ENCODE measurements around the gene DNAI2. TPM values are rescaled to one million over a fixed set of nuclear protein-coding genes. Genes with fewer than 3 reads are reported as not detected.

The DNAI2 gene
- total RNA-seq, 1 experiment from 2014 or later, result 0.26 TPM

- ChIA-PET POLR2A (no interaction called here), CTCF (interaction anchor here (1.0 to 4.8 kb wide), 6 partner anchors 16 to 43 kb away, joined by 3 to 28 read pairs (median 4); partner anchors contain the start of gene GPR142)
- ATAC-seq (no peak), DNase-seq (ENCODE audit: low spot score) (no peak)
- no peak for TF ChIP-seq USF1 (CRISPR knock-in tag; IDR thresholded peaks at IDR 0.05)
- TF ChIP-seq FOXK1 (CRISPR knock-in tag; IDR thresholded peaks at IDR 0.05), result no peak
- TF ChIP-seq RORB (CRISPR knock-in tag; IDR thresholded peaks at IDR 0.05), result no peak
- TF ChIP-seq, protein P1, sequence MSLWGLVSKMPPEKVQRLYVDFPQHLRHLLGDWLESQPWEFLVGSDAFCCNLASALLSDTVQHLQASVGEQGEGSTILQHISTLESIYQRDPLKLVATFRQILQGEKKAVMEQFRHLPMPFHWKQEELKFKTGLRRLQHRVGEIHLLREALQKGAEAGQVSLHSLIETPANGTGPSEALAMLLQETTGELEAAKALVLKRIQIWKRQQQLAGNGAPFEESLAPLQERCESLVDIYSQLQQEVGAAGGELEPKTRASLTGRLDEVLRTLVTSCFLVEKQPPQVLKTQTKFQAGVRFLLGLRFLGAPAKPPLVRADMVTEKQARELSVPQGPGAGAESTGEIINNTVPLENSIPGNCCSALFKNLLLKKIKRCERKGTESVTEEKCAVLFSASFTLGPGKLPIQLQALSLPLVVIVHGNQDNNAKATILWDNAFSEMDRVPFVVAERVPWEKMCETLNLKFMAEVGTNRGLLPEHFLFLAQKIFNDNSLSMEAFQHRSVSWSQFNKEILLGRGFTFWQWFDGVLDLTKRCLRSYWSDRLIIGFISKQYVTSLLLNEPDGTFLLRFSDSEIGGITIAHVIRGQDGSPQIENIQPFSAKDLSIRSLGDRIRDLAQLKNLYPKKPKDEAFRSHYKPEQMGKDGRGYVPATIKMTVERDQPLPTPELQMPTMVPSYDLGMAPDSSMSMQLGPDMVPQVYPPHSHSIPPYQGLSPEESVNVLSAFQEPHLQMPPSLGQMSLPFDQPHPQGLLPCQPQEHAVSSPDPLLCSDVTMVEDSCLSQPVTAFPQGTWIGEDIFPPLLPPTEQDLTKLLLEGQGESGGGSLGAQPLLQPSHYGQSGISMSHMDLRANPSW (CRISPR knock-in tag; conservative IDR thresholded peaks at IDR 0.05; ENCODE audit: low read depth), result no peak
- TF ChIP-seq OVOL2 (CRISPR knock-in tag; IDR thresholded peaks at IDR 0.05; ENCODE audit: borderline replicate concordance), result no peak
- no peak for TF ChIP-seq PRDM15 (CRISPR knock-in tag; IDR thresholded peaks at IDR 0.05)
- TF ChIP-seq ZNF671 (CRISPR knock-in tag; IDR thresholded peaks at IDR 0.05), result no peak
- TF ChIP-seq, protein P2, sequence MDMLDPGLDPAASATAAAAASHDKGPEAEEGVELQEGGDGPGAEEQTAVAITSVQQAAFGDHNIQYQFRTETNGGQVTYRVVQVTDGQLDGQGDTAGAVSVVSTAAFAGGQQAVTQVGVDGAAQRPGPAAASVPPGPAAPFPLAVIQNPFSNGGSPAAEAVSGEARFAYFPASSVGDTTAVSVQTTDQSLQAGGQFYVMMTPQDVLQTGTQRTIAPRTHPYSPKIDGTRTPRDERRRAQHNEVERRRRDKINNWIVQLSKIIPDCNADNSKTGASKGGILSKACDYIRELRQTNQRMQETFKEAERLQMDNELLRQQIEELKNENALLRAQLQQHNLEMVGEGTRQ (CRISPR knock-in tag; IDR thresholded peaks at IDR 0.05), result no peak
- no peak for TF ChIP-seq ETV6 (CRISPR knock-in tag; IDR thresholded peaks at IDR 0.05)
- TF ChIP-seq TEAD1 (CRISPR knock-in tag; IDR thresholded peaks at IDR 0.05), result no peak
- no peak for TF ChIP-seq ZNF232 (CRISPR knock-in tag; IDR thresholded peaks at IDR 0.05)
- TF ChIP-seq, protein P3, sequence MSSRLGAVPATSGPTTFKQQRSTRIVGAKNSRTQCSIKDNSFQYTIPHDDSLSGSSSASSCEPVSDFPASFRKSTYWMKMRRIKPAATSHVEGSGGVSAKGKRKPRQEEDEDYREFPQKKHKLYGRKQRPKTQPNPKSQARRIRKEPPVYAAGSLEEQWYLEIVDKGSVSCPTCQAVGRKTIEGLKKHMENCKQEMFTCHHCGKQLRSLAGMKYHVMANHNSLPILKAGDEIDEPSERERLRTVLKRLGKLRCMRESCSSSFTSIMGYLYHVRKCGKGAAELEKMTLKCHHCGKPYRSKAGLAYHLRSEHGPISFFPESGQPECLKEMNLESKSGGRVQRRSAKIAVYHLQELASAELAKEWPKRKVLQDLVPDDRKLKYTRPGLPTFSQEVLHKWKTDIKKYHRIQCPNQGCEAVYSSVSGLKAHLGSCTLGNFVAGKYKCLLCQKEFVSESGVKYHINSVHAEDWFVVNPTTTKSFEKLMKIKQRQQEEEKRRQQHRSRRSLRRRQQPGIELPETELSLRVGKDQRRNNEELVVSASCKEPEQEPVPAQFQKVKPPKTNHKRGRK (CRISPR knock-in tag; IDR thresholded peaks at IDR 0.05; ENCODE audit: borderline replicate concordance), result no peak
- no peak for TF ChIP-seq ZNF121 (CRISPR knock-in tag; IDR thresholded peaks at IDR 0.05)
- no peak for TF ChIP-seq SP1 (CRISPR knock-in tag; conservative IDR thresholded peaks at IDR 0.05)
- Mint-ChIP-seq H3K36me3 (0 out of 2 replicates have a peak, but pooled peaks cover 3% of the 10 kb centered on the region), H3K27ac (no peak overlapping the region), H3K4me1 (peaks cover 15% of the 10 kb centered on the region), H3K9me3 (peaks cover 6% of the 10 kb centered on the region; the same call in 1 of the 2 replicates), H3K4me3 (no peak overlapping the region), H3K27me3 (ENCODE audit: low read depth) (no peaks in the 10 kb centered on the region)
Observed at GRCh38 chr17:74336307-74336706, 62.3 kb downstream of the DNAI2 start.

- H3K4me1 Mint-ChIP-seq, result peaks cover 11% of the 10 kb centered on the region
- ATAC-seq (no peak), DNase-seq (ENCODE audit: low spot score) (no peak)
- ChIA-PET CTCF (interaction anchor here (1.5 to 1.8 kb wide), 3 partner anchors 14 to 30 kb away, joined by 4 to 10 read pairs (median 8); partner anchors contain the start of gene BTBD17), POLR2A (no interaction called here)
- H3K9me3 Mint-ChIP-seq, result peaks cover 6% of the 10 kb centered on the region; the same call in 1 of the 2 replicates
- no peaks in the 10 kb centered on the region for H3K27me3 Mint-ChIP-seq (ENCODE audit: low read depth)
- H3K4me3 Mint-ChIP-seq, result no peak overlapping the region
- H3K27ac Mint-ChIP-seq, result no peak overlapping the region
- H3K36me3 Mint-ChIP-seq, result 0 out of 2 replicates have a peak, but pooled peaks cover 3% of the 10 kb centered on the region
- TF ChIP-seq ZSCAN18 (CRISPR knock-in tag; IDR thresholded peaks at IDR 0.05), result no peak
- TF ChIP-seq TCF7 (CRISPR knock-in tag; IDR thresholded peaks at IDR 0.05; ENCODE audit: low read depth), result no peak
- TF ChIP-seq, protein P1 (CRISPR knock-in tag; conservative IDR thresholded peaks at IDR 0.05; ENCODE audit: low read depth), result no peak
- TF ChIP-seq, protein P4, sequence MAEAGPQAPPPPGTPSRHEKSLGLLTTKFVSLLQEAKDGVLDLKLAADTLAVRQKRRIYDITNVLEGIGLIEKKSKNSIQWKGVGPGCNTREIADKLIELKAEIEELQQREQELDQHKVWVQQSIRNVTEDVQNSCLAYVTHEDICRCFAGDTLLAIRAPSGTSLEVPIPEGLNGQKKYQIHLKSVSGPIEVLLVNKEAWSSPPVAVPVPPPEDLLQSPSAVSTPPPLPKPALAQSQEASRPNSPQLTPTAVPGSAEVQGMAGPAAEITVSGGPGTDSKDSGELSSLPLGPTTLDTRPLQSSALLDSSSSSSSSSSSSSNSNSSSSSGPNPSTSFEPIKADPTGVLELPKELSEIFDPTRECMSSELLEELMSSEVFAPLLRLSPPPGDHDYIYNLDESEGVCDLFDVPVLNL (CRISPR knock-in tag; IDR thresholded peaks at IDR 0.05; ENCODE audit: borderline replicate concordance, low read depth), result no peak
- TF ChIP-seq RELA (CRISPR knock-in tag; IDR thresholded peaks at IDR 0.05; ENCODE audit: borderline replicate concordance), result no peak
- no peak for TF ChIP-seq OVOL2 (CRISPR knock-in tag; IDR thresholded peaks at IDR 0.05; ENCODE audit: borderline replicate concordance)
- no peak for TF ChIP-seq ZNF416 (CRISPR knock-in tag; IDR thresholded peaks at IDR 0.05)
Observed at GRCh38 chr17:74337834-74338500, 63.9 kb downstream of the DNAI2 start.

Measured in WTC11 (cell line).